ENCODE data around the gene C4A.
"Not testable (repeated sequence)": the region's sequence is repeated elsewhere in the genome, so short reads cannot be mapped to it uniquely, and the experiment has no call there.

Gene C4A

DNA sequence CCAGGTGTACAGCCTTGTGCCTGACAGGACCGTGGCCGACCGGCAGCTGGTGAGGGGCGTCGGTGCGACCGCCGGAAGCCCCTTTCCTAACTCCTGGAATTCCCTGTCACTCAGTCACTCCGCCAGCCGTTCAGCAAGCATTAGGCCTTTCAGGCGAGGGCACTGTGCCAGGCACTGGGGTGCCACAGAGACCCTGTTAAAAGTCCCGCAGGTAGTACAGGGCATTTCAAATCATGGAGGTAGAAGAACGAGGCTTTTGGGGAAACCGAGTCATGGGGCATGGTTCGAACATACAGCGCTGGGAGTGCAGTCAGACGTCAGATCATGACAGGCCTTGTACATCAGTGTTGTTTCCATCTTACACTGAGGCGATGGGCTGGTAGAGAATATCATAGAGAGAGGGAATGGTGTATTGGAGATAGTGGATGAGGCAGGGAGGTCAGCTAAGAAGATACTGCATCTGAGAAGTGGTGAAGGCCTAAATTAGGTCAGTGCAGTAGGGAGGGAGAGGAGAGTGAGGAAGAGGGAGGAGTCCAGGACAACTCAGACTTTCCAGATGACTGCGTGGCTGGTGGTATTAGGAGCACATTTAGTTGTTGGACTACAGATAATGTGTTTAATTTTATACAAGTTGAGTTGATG lies 9.0 kb upstream of the C4A start:
- peak; percentile 15 for DNase-seq
- in situ Hi-C loops (cut with HindIII; ENCODE audit: low pct_ligation_motif_present, low pct_unique_long_range_greater_than_20kb, low sequenced_read_pairs): no loop called here

GRCh38 chr6:31976065-31976464 lies 5.8 kb upstream of the C4A start:
- DNase-seq; in situ Hi-C loops (cut with HindIII; ENCODE audit: low pct_ligation_motif_present, low pct_unique_long_range_greater_than_20kb, low sequenced_read_pairs): not testable (repeated sequence)

DNA sequence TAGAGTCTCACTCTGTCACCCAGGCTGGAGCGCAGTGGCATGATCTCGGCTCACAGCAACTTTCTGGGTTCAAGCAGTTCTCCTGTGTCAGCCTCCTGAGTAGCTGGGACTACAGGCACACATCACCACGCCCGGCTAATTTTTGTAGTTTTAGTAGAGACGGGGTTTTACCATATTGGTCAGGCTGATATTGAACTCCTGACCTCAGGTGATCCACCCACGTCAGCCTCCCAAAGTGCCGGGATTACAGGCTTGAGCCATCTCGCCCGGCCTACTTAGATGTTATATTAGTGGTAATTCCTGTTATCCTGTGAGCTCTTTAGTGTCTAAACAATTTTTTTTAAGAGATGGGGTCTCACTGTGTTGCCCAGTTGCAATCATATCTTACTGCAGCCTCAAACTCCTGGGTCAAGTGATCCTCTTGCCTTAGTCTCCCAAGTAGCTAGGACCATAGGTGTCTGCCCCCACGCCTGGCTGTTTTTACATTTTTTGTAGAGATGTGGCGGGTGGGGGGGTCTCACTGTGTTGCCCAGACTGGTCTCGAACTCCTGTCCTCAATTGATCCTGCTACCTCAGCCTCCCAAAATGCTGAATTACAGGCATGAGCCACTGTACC lies 3.9 kb upstream of the C4A start:
- no peak for DNase-seq
- in situ Hi-C loops (cut with HindIII; ENCODE audit: low pct_ligation_motif_present, low pct_unique_long_range_greater_than_20kb, low sequenced_read_pairs): no loop called here

DNA sequence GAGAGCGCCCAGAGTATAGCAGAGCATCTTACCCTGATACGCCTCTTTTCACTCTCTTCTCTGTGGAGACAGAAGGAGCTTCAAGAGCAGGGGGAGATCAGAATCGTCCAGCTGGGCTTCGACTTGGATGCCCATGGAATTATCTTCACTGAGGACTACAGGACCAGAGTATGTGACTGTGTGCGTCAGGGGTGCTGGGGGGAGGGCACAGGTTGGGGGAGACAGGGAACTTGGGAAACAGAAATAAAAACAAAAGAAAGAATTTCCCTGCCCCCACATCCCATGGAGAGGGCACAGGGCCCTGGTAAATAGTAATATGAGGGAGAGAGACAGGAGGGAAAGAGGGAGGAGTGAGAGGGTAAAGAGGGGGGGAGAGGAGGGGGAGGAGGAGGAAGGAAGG lies 3.0 kb upstream of the C4A start:
- no peak for DNase-seq
- in situ Hi-C loops (cut with HindIII; ENCODE audit: low pct_ligation_motif_present, low pct_unique_long_range_greater_than_20kb, low sequenced_read_pairs): no loop called here

DNA sequence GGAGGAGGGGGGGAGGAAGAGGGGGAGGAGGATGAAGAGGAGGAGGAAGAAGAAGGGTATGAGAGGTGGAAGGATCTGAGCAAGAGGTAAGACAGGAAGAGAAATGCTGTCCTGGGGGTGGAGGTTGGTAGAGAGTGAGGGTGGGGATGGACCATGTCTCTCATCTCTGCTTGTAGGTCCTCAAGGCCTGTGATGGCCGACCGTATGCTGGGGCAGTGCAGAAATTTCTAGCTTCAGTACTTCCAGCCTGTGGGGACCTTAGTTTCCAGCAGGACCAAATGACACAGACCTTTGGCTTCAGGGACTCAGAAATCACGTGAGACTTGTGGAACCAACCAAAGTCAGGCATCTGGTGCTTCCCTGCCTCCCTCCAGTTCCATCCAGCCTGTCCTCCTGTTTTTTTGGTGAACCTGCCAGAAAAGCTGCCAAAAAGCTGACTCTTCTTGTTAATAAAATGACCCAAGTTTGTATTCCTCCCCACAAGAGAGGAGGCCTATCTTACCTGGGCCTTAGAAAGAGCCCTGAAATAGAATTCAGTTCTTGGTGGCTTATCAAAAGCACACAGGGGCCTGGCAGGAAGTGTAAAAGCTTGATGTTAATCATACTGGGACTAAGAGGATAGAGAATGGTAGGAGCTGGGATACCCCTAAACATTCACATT lies 2.5 kb upstream of the C4A start:
- in situ Hi-C loops (cut with HindIII; ENCODE audit: low pct_ligation_motif_present, low pct_unique_long_range_greater_than_20kb, low sequenced_read_pairs): no loop called here

DNA sequence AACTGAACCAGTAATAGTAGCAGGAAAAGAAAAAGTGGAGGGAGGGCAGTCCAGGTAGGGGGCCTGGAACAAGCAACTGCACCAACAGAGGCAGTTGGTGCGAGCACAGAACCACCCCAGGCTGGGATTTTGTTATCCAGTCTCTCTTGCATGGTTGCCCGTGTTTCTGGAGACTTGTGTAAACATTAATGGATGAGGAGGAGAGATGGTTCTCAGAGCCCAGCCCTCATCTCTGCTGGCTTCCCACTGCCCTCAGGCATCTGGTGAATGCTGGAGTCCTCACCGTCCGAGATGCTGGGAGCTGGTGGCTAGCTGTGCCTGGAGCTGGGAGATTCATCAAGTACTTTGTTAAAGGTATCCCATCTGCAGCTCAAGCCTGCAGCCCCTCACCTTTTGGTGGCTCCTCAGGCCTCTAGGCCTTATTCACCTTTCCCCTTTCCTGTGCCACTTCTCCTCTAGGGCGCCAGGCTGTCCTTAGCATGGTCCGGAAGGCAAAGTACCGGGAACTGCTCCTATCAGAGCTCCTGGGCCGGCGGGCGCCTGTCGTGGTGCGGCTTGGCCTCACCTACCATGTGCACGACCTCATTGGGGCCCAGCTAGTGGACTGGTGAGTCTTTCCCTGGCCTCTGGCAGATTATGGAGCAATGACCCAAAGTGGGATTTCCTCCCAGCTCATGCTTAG lies 1.5 kb upstream of the C4A start:
- in situ Hi-C loops (cut with HindIII; ENCODE audit: low pct_ligation_motif_present, low pct_unique_long_range_greater_than_20kb, low sequenced_read_pairs); DNase-seq: not testable (repeated sequence)

More for the DNA sequence above, 2.5 kb upstream of the C4A start:
- no peak for DNase-seq

DNA sequence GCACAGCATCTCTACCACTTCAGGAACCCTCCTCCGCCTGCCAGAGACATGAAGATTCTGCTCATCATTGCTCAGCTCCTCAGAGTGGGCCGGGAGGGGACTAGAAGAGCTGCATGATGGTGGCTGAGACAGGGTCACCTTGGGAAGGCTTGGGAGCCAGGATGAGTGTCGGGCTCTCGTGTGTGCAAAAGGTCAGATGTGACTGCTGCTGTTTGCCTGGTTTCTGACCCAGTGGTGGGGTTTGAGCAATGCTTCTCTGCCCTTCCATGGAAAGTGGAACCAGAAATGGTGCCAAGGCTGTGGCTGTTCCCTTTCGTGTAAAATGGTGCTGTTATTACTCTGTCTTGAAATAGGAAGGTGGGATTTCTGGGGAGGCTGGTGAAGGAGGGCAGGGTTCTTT lies 859 bp upstream of the C4A start:
- DNase-seq; in situ Hi-C loops (cut with HindIII; ENCODE audit: low pct_ligation_motif_present, low pct_unique_long_range_greater_than_20kb, low sequenced_read_pairs): not testable (repeated sequence)

- DNase-seq; in situ Hi-C loops (cut with HindIII; ENCODE audit: low pct_ligation_motif_present, low pct_unique_long_range_greater_than_20kb, low sequenced_read_pairs): not testable (repeated sequence)
These were observed 7.5 kb downstream of the C4A start for GRCh38 chr6:31989363-31989762.

GRCh38 chr6:31994421-31994820 lies 12.6 kb downstream of the C4A start:
- DNase-seq; in situ Hi-C loops (cut with HindIII; ENCODE audit: low pct_ligation_motif_present, low pct_unique_long_range_greater_than_20kb, low sequenced_read_pairs): not testable (repeated sequence)

DNA sequence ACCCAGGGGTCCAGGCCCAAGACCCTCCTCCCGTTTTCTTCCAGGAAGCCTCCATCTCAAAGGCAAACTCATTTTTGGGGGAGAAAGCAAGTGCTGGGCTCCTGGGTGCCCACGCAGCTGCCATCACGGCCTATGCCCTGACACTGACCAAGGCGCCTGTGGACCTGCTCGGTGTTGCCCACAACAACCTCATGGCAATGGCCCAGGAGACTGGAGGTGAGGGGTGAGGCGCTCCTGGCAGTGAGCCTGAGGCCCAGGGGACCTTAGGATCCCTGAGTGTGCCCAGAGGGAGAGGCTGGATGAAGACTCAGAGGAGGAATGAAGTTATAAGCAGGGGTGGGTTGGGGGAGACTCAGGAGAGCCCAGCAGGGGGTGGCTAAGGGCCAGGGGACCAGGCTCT lies 14.5 kb downstream of the C4A start:
- in situ Hi-C loops (cut with HindIII; ENCODE audit: low pct_ligation_motif_present, low pct_unique_long_range_greater_than_20kb, low sequenced_read_pairs); DNase-seq: not testable (repeated sequence)

GRCh38 chr6:32002546-32003268 lies 20.9 kb downstream of the C4A start:
- in situ Hi-C loops (cut with HindIII; ENCODE audit: low pct_ligation_motif_present, low pct_unique_long_range_greater_than_20kb, low sequenced_read_pairs); DNase-seq: not testable (repeated sequence)

- DNase-seq; in situ Hi-C loops (cut with HindIII; ENCODE audit: low pct_ligation_motif_present, low pct_unique_long_range_greater_than_20kb, low sequenced_read_pairs): not testable (repeated sequence)
These were observed 21.4 kb downstream of the C4A start for GRCh38 chr6:32003301-32003700.

GRCh38 chr6:32004393-32004792 lies 22.5 kb downstream of the C4A start:
- DNase-seq; in situ Hi-C loops (cut with HindIII; ENCODE audit: low pct_ligation_motif_present, low pct_unique_long_range_greater_than_20kb, low sequenced_read_pairs): not testable (repeated sequence)

GRCh38 chr6:32004864-32005537 lies 23.1 kb downstream of the C4A start:
- DNase-seq; in situ Hi-C loops (cut with HindIII; ENCODE audit: low pct_ligation_motif_present, low pct_unique_long_range_greater_than_20kb, low sequenced_read_pairs): not testable (repeated sequence)

- DNase-seq; in situ Hi-C loops (cut with HindIII; ENCODE audit: low pct_ligation_motif_present, low pct_unique_long_range_greater_than_20kb, low sequenced_read_pairs): not testable (repeated sequence)
These were observed 23.7 kb downstream of the C4A start for GRCh38 chr6:32005538-32005880.

GRCh38 chr6:32005991-32006529 lies 24.2 kb downstream of the C4A start:
- in situ Hi-C loops (cut with HindIII; ENCODE audit: low pct_ligation_motif_present, low pct_unique_long_range_greater_than_20kb, low sequenced_read_pairs); DNase-seq: not testable (repeated sequence)

GRCh38 chr6:32007086-32007485 lies 25.2 kb downstream of the C4A start:
- in situ Hi-C loops (cut with HindIII; ENCODE audit: low pct_ligation_motif_present, low pct_unique_long_range_greater_than_20kb, low sequenced_read_pairs); DNase-seq: not testable (repeated sequence)

GRCh38 chr6:32008037-32008436 lies 26.2 kb downstream of the C4A start:
- in situ Hi-C loops (cut with HindIII; ENCODE audit: low pct_ligation_motif_present, low pct_unique_long_range_greater_than_20kb, low sequenced_read_pairs); DNase-seq: not testable (repeated sequence)

All from ACHN (cell line).